Endothelial cell of umbilical vein (primary cell): ENCODE measurements around the gene NFX1. TPM values are rescaled to one million over a fixed set of nuclear protein-coding genes. Genes with fewer than 3 reads are reported as not detected.
"Not testable (repeated sequence)": the region's sequence is repeated elsewhere in the genome, so short reads cannot be mapped to it uniquely, and the experiment has no call there.

Source experiments
- BruUV-seq: library from RNA; stranded (reverse); fragments of 400-500 nt; replicated peaks from 2 replicates; lab custom pipeline; 2021; lab: Mats Ljungman, UMichigan
- CTCF ChIA-PET: fragments of 300-600, 350-600 bp; sonication (Branson Sonifier 250); formaldehyde crosslinking; loops from one replicate; lab custom pipeline; 2021; ENCODE audit warnings: antibody characterized with exemption, inconsistent platforms; lab: Charles Lee
- POLR2A ChIA-PET: fragments of 300-600, 350-600 bp; sonication (Branson Sonifier 250); formaldehyde crosslinking; loops from one replicate; lab custom pipeline; 2021; ENCODE audit warnings: antibody characterized with exemption, inconsistent platforms; lab: Charles Lee
- DNase-seq: peaks from one replicate; pipeline ENCODE4 v3.0.0-alpha.2; 2011; ENCODE audit warnings: low read depth, low spot score
- FAIRE-seq: peaks from 2 replicates; lab custom pipeline; 2011; peaks lifted over from hg19 to GRCh38; lab: Jason Lieb, UNC
- H2AFZ ChIP-seq: 2 replicates; pipeline ENCODE4 v1.6.0; 2012; ENCODE audit warnings: low read depth, low read length, control low read depth, inconsistent platforms
- H3K27ac ChIP-seq: 2 replicates; pipeline ENCODE4 v1.5.1; 2011; ENCODE audit warnings: low read depth, mild to moderate bottlenecking, control low read depth, low read length, moderate library complexity; ENCODE audit not compliant: insufficient read depth
- H3K27me3 ChIP-seq, 2 experiments: 2 replicates each; pipeline versions ENCODE4 v1.6.0 to v1.6.1; 2011; ENCODE audit warnings: low read length in 2 of 2, mixed read lengths in 1 of 2; ENCODE audit not compliant: control insufficient read depth in 2 of 2, insufficient read depth in 2 of 2
- H3K36me3 ChIP-seq, 2 experiments: 2 replicates in 1 of 2; 3 replicates in 1 of 2; pipeline ENCODE4 v1.5.1; 2011; ENCODE audit warnings: low read length in 2 of 2, mild to moderate bottlenecking in 1 of 2, moderate library complexity in 1 of 2; ENCODE audit not compliant: control insufficient read depth in 2 of 2, insufficient read depth in 2 of 2; ENCODE audit errors: extremely low read depth in 1 of 2
- H3K4me1 ChIP-seq: 3 replicates; pipeline ENCODE4 v1.5.1; 2011; ENCODE audit warnings: mild to moderate bottlenecking, low read length; ENCODE audit not compliant: control insufficient read depth, insufficient read depth; ENCODE audit errors: extremely low read depth
- H3K4me2 ChIP-seq: 2 replicates; pipeline ENCODE4 v1.6.1; 2011; ENCODE audit warnings: low read length, control low read depth, mixed read lengths; ENCODE audit not compliant: insufficient read depth
- H3K4me3 ChIP-seq, 3 experiments: fragments of 200-600 bp in 1 of 3; sonication (generic), shearing (Covaris generic) in 1 of 3; replicated peaks in 1 of 3; 2 replicates each; pipeline ENCODE4 v1.5.1; 2011 to 2016; ENCODE audit warnings: control low read depth in 3 of 3, low read length in 3 of 3, mild to moderate bottlenecking in 2 of 3, inconsistent platforms in 1 of 3, low read depth in 1 of 3, moderate library complexity in 1 of 3; ENCODE audit not compliant: insufficient read depth in 1 of 3
- H3K79me2 ChIP-seq: 2 replicates; pipeline ENCODE4 v1.6.0; 2012; ENCODE audit warnings: low read length, inconsistent platforms; ENCODE audit not compliant: control insufficient read depth, insufficient read depth
- H3K9ac ChIP-seq: replicated peaks from 2 replicates; pipeline ENCODE3; 2011; ENCODE audit warnings: low read length, control low read depth; ENCODE audit not compliant: insufficient read depth; ENCODE audit errors: extremely low read depth
- H3K9me1 ChIP-seq: replicated peaks from 3 replicates; pipeline ENCODE4 v1.6.0; 2011; ENCODE audit warnings: mild to moderate bottlenecking, low read length; ENCODE audit not compliant: control insufficient read depth, insufficient read depth; ENCODE audit errors: extremely low read depth
- H3K9me3 ChIP-seq: replicated peaks from 2 replicates; pipeline ENCODE4 v1.5.1; 2012; ENCODE audit warnings: low read length, inconsistent platforms; ENCODE audit not compliant: control insufficient read depth, insufficient read depth
- H4K20me1 ChIP-seq: replicated peaks from 2 replicates; pipeline ENCODE3; 2011; ENCODE audit warnings: mild to moderate bottlenecking, low read length; ENCODE audit not compliant: control insufficient read depth, insufficient read depth; ENCODE audit errors: extremely low read depth
- CTCF ChIP-seq, 2 donors: IDR thresholded peaks; 1 replicate in 1 of 2; 2 replicates in 1 of 2; pipeline ENCODE4 v1.5.1; 2011; ENCODE audit warnings: low read length in 2 of 2, mild to moderate bottlenecking in 2 of 2, moderate library complexity in 2 of 2, control low read depth in 1 of 2, inconsistent platforms in 1 of 2, low read depth in 1 of 2; ENCODE audit not compliant: insufficient read depth in 1 of 2; ENCODE audit errors: extremely low read depth in 1 of 2
- EZH2 ChIP-seq: IDR thresholded peaks from 2 replicates; pipeline ENCODE4 v1.6.1; 2012; ENCODE audit warnings: borderline replicate concordance, low read depth, mild to moderate bottlenecking, moderate library complexity, low read length, inconsistent platforms; ENCODE audit not compliant: severe bottlenecking
- FOS ChIP-seq: IDR thresholded peaks from 2 replicates; pipeline ENCODE4 v1.6.1; 2011; ENCODE audit warnings: mild to moderate bottlenecking, low read length, moderate library complexity, borderline replicate concordance; ENCODE audit not compliant: insufficient read depth
- MAX ChIP-seq: IDR thresholded peaks from 2 replicates; pipeline ENCODE4 v1.6.1; 2011; ENCODE audit not compliant: insufficient read depth, insufficient read length
- MYC ChIP-seq: IDR thresholded peaks from one replicate; pipeline ENCODE4 v1.6.1; 2011; ENCODE audit warnings: mild to moderate bottlenecking, low read depth, low read length
- POLR2A ChIP-seq: IDR thresholded peaks from 2 replicates; pipeline ENCODE4 v1.6.1; 2012; ENCODE audit warnings: low read depth, mild to moderate bottlenecking, control low read depth, low read length
- dilution Hi-C: fragments of 300-500 bp; cut with MboI; formaldehyde crosslinking; loops from one replicate; pipeline ENCODE4 v1.15.0; 2019; ENCODE audit warnings: low sequenced_read_pairs; ENCODE audit not compliant: extremely low pct_ligation_motif_present
- intact Hi-C: fragments of 100-400 bp; cut with micrococcal nuclease; formaldehyde crosslinking; loops from one replicate; pipeline ENCODE4 v1.10.0; 2022
- polyA plus RNA-seq, 4 experiments: library from polyadenylated mRNA; depleted of rRNA in 3 of 4; stranded (reverse) in 3 of 4; unstranded in 1 of 4; fragments of >200 nt; gene quantifications; 2 replicates each; pipeline versions ENCODE4 v1.2.1 to v1.2.3, GENCODE V29; 2011 to 2012; ENCODE audit warnings: missing spikeins in 1 of 4
- total RNA-seq: library from RNA; stranded (reverse); gene quantifications from 2 replicates; pipeline ENCODE4 v1.2.3, GENCODE V29; 2021

Gene NFX1
- total and polyA plus RNA-seq, 2 donors (not counting 3 experiments of a cell fraction or from before 2014, with no cell fraction given) = 19.3 to 21.7 TPM

- no peak for FAIRE-seq
- H3K27me3 ChIP-seq = no peaks in the 10 kb centered on the region
- POLR2A ChIA-PET = no interaction called here
- no peak for DNase-seq
- H3K9me1 ChIP-seq = no peaks in the 10 kb centered on the region
- no peaks in the 10 kb centered on the region for H3K36me3 ChIP-seq
- peaks cover 5% of the 10 kb centered on the region for H3K4me1 ChIP-seq
- no peak overlapping the region for H2AFZ ChIP-seq
- H4K20me1 ChIP-seq = no peaks in the 10 kb centered on the region
- TF ChIP-seq EZH2 = no peak
- no peak for TF ChIP-seq FOS
- no peak for TF ChIP-seq MYC
- TF ChIP-seq CTCF (IDR thresholded peaks at IDR 0.05; ENCODE audit: extremely low read depth in 1 of 2, insufficient read depth in 1 of 2, low read depth in 1 of 2, low read length in 2 of 2) = no peak
- no peak for TF ChIP-seq POLR2A
- TF ChIP-seq MAX = no peak
- dilution Hi-C loops = no loop called here
- no peaks in the 10 kb centered on the region for H3K9me3 ChIP-seq
- H3K27ac ChIP-seq = no peak overlapping the region
- intact Hi-C loops = no loop called here
- H3K79me2 ChIP-seq = no peaks in the 10 kb centered on the region
- BruUV-seq = no TSS peak
- no peak overlapping the region for H3K4me2 ChIP-seq
- no peak overlapping the region for H3K4me3 ChIP-seq
- H3K9ac ChIP-seq = no peak overlapping the region
- CTCF ChIA-PET = interaction anchor here (1.5 to 3.2 kb wide), 2 partner anchors 22 to 60 kb away, joined by 6 to 14 read pairs; no protein-coding TSS in a partner anchor
Observed at GRCh38 chr9:33393581-33393980, 103.3 kb downstream of the NFX1 start.

- FAIRE-seq, BruUV-seq, H2AFZ ChIP-seq, H3K9me3 ChIP-seq, H3K9ac ChIP-seq, H3K9me1 ChIP-seq, H3K27ac ChIP-seq, H3K27me3 ChIP-seq, H3K4me3 ChIP-seq, DNase-seq, H3K36me3 ChIP-seq, dilution Hi-C loops, POLR2A ChIA-PET, H4K20me1 ChIP-seq, intact Hi-C loops, H3K4me1 ChIP-seq, H3K79me2 ChIP-seq, H3K4me2 ChIP-seq: not testable (repeated sequence)
- CTCF ChIA-PET = interaction anchor here (1.5 kb wide), 1 partner anchor 21 kb away, joined by 6 read pairs; no protein-coding TSS in a partner anchor
Observed at GRCh38 chr9:33393986-33394385, 103.7 kb downstream of the NFX1 start.

- H3K9me3 ChIP-seq, H3K9me1 ChIP-seq, H3K4me2 ChIP-seq, dilution Hi-C loops, POLR2A ChIA-PET, H4K20me1 ChIP-seq, H3K9ac ChIP-seq, DNase-seq, CTCF ChIA-PET, H3K36me3 ChIP-seq, H3K27ac ChIP-seq, BruUV-seq, H3K79me2 ChIP-seq, intact Hi-C loops, H3K27me3 ChIP-seq, H3K4me3 ChIP-seq, FAIRE-seq, H2AFZ ChIP-seq, H3K4me1 ChIP-seq: not testable (repeated sequence)
Observed at GRCh38 chr9:33395159-33395879, 105.0 kb downstream of the NFX1 start.
